ENCODE measurements around the gene CBFA2T2.

The CBFA2T2 gene

DNA sequence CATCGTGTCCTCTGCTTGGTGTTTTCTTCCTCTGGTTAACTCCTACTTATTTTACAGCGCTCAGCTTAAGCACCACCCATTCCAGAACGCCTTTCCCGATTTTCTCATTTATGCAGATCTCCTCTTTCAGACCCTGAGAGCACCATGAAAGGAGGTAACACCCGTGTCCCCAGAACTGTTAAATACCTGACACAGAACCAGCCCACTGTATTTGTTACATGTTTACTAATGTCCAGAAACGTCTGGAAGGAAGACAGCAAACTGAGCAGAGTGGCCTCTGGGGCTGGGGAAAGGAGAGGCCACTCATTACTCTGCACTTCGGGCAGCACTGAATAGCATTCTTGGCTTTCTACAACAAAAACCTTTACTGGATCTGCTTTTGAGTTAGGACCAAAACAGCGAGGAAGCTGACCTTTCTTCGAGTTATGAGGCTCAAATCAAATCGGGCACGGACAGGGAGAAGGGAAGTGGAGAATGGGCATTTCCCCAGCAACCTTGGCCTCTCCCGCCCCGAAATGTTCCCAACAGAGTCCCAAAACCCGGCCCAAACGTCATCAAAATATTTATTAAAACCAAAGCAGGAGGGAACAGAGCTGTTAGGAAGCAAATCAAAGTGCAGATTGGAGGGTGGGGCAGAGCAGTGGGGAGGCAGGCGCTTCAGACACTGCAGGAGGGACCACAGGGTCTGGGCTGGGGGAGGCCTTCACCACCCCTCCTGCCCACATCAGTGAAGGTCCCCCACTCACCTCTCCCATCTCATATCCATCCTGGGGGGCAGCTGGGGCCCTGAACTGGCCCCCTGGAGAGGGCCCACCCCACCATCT lies 185.5 kb downstream of the CBFA2T2 start:
- in situ Hi-C loops (cut with HindIII; ENCODE audit: low sequenced_read_pairs) = no loop called here

- in situ Hi-C loops (cut with HindIII; ENCODE audit: low sequenced_read_pairs) = no loop called here
These were observed 186.2 kb downstream of the CBFA2T2 start for GRCh38 chr20:33676121-33676520.

DNA sequence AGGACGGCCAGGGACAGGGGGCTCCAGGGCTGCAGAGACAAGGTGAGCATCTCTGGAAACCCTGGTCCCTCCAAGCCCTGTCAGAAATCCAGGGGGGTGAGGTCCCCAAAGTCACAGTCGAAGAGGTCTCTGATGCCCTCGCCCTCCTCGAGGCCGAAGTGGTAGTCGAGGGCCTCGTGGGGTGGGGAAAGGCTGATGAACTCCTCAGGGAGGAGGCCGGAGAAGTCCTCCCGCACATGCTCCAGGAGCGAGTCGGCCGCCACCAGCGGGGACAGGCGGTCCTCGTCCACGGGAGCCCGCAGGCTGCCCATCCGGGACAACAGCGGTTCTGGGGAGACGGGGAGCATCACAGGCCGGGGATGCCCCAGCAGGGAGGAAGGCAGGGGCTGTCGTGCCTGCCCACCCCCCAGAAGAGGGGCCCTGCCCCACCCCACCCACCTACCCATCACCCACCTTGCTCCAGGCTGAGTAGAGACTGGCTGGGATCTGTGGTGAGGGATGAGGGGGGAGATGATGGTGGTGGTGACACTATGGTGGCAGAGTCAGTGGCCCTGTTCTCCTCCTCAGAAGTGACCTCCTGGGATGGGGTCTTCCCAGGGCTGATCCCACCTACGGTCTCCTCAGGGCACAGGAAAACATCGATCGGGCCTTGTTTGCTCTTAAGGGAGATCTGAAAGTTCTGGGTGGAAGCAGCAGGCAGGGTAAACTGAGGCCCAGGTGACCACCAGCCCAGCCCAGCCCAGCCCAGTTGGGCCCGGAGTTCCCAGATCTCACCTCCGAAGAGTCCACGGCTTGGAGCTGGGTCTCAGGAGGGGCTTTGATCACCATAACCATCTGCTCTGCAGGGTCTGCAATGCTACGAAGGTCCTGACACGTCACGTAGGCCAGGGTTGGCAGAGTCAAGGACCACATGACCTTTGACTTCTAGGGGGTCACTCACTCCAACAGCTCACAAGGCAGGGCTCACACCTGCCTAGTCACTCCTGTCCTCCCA lies 187.1 kb downstream of the CBFA2T2 start:
- in situ Hi-C loops (cut with HindIII; ENCODE audit: low sequenced_read_pairs) = no loop called here

GRCh38 chr20:33677991-33678702 lies 188.3 kb downstream of the CBFA2T2 start:
- in situ Hi-C loops (cut with HindIII; ENCODE audit: low sequenced_read_pairs) = no loop called here

DNA sequence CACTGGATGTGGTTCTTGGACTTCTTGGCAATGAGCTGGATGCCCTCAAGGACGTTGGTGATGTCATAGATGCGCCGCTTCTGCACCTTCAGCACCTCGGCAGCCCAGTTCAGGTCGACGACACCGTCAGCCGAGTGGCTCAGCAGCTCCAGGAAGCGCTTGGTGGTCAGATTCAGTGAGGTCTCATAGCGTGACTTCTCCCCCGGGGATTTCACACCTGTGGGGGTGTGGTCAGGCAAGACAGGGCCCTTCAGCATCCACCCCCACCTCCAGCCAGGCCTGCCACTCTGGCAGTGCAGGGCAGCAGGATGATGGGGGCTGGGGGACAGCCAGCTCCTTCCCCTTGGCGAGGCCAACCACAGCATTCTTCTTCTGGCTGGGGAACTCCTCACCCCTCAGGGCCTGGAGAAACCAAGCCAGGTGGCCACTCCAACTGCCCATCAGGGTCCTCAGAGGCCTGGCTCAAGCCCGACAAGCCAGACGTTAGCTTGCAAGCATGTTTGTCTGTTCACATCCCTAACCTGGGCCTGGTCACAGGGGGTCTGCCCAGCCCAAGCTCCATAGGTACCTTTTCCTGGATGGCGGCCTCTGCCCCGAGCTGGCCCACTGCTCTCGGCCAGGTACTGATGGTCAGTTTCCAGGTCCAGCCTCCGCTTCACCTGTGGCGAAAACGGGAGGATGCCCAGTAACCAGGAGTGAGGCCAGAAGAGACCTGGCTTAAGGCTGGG lies 190.0 kb downstream of the CBFA2T2 start:
- in situ Hi-C loops (cut with HindIII; ENCODE audit: low sequenced_read_pairs) = no loop called here

DNA sequence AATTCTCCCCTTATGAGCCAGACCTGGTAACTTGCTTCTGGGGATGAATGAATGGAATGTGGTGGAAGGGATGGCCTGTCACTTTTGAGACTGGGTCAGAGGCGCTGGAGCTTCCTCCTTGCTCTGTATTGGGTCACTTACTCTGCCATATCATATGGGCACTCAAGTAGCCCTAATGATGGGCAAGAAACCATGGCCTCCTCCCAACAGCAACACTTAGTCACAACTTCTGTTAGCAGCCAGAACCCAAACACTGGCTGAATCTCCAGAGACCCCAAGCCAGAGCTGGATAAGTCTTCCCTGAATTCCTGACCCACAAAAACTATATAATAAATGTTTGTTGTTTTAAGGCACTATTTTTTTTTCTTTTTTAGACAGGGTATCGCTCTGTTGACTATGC lies 190.8 kb downstream of the CBFA2T2 start:
- in situ Hi-C loops (cut with HindIII; ENCODE audit: low sequenced_read_pairs) = no loop called here

GRCh38 chr20:33681288-33681687 lies 191.4 kb downstream of the CBFA2T2 start:
- in situ Hi-C loops (cut with HindIII; ENCODE audit: low sequenced_read_pairs) = no loop called here

DNA sequence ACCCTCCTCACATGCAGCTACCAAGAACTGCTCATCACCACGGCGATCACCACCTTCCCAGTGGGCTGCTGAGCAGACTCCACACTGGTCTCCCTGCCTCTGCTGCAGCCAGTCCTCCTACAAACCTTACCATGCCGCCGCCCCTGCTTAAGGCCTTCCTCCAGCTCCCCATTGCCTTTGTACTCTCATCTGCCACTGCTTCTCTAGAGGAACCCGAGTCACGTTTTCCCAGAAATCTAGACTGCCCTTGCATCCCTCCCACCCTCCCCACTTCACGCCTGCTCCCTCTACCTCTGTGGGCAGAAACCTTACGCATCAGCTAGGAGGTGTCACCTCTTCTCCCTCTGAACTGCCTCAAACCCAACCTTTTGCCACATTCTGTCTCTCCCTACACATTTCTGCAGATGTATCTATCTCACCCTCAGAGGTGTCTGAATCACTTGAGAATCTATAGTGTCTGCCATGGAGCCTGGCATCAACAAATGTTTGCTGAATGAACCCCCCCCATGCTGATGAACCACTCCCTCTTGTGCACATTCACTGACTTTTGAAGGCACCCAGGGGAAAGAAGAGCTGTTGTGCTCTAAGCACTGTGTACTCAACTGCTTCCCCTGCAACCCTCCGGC lies 191.9 kb downstream of the CBFA2T2 start:
- in situ Hi-C loops (cut with HindIII; ENCODE audit: low sequenced_read_pairs) = no loop called here

DNA sequence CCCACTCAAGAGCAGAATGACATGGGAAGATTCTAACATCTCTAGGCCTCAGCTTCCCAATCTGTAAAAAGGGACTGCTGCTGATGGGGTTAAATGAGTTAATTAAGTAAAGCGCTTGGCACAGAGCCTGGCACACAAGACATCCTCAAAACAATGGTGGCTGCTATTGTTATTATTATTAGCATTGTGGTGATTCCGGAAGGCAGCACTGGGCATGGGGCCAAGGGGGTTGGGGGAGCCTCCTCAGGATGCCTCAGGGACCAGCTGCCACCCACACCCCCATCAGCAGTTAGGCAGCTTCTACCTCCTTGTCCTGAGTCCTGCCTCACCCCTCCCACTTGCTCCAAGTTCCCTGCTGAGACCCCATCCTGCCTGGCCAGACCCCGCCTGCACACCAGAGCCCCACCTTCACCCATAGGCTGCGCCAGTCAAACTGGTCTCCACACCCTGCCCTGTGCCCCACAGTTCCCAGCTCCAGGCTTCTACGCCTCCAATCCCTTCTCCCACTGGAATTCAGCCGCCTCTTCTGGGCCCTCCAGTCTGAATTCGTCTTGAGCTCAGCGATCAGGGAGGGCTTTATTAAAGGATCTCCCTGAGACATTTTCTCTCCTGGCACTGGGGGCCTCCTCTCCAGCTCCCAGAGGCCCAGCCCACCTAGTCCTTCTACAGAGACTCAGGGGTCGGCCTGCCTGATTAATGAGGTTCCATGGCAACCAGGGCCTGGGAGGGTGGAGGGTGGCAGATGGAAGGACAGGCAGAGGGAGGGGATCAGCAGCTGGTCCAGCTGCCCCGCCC lies 194.8 kb downstream of the CBFA2T2 start:
- in situ Hi-C loops (cut with HindIII; ENCODE audit: low sequenced_read_pairs) = no loop called here

DNA sequence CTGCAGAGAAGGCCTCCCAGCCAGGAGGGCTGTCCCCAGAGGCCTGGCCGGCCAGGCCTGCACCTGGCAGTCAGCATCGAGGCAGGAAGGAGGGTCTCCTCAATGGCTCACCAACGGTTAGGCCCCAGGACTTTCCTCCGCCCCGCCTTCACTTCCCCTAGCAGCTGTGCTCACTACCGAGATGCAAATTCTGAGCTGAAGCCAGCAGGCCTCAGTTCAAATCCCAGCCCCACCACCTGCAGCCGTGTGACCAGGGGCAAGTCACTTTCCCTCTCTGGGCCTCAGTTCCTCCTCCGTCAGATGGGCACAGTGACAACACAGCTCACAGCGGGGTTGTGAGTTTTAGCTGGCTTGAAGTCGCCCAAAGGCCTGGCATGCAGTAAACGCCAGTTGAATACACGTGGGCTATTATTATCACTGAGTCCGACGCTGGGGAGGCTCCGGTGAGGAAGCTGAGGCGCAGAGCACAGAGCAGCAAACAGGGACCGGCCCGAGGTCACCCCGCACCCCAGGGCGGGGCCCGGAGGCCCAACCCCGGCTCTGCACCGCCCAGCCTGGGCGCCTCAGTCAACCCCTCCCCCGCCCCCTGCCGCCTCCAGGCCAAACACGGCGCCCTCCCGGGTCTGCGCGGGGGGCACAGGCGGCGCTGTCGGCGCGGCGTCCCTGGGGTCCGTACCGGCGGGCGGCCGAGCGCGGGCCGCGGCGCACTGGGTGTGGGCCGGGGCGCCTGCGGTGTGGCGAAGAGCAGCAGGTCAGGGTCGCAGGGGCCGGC lies 195.6 kb downstream of the CBFA2T2 start:
- in situ Hi-C loops (cut with HindIII; ENCODE audit: low sequenced_read_pairs) = no loop called here

- in situ Hi-C loops (cut with HindIII; ENCODE audit: low sequenced_read_pairs) = no loop called here
These were observed 196.4 kb downstream of the CBFA2T2 start, which contains the start of gene E2F1 for GRCh38 chr20:33686100-33686983. E2F1 (minus strand) TSS chr20:33686385; CDS start chr20:33686264, 121 bp downstream.

DNA sequence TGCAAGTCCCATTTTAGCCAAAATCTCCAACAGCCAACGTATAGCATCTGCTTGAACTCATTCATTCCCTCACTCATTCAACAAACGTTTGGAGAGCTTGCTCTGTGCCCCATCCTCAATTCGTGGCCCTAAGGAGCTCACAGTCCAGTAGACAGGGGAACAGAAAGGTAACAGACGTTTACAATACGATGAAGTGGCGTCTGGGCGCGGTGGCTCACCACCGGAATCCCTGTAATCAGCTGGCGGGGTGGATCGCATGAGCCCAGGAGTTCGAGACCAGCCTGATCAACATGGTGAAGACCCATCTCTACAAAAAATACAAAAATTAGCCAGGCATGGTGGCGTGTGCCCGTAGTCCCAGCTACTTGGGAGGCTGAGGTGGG lies 197.1 kb downstream of the CBFA2T2 start:
- in situ Hi-C loops (cut with HindIII; ENCODE audit: low sequenced_read_pairs) = no loop called here

DNA sequence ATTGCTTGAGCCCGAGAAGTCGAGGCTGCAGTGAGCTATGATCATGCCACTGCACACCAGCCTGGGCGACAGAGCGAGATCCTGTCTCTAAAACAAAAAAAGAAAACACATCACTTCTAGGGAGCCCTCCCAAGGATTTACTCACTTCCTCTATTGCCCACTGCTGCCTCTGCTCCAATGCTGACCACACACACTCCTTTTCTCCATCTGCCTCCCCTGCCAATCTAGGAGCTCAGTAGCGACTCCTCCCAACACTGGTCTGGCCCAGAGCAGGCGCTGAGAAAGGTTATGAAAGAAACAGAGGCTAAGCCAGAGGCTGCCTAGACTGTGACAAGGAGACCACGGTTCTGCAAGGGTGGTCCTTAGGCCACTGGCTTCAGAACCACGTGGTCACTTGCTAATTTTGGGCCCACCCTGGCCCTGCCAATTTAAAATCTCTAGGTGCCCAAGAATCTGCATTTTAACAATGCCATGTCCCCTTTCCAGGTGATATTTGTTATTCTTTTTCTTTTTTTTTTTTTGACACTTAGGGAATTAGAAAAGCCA lies 197.5 kb downstream of the CBFA2T2 start:
- in situ Hi-C loops (cut with HindIII; ENCODE audit: low sequenced_read_pairs) = no loop called here

DNA sequence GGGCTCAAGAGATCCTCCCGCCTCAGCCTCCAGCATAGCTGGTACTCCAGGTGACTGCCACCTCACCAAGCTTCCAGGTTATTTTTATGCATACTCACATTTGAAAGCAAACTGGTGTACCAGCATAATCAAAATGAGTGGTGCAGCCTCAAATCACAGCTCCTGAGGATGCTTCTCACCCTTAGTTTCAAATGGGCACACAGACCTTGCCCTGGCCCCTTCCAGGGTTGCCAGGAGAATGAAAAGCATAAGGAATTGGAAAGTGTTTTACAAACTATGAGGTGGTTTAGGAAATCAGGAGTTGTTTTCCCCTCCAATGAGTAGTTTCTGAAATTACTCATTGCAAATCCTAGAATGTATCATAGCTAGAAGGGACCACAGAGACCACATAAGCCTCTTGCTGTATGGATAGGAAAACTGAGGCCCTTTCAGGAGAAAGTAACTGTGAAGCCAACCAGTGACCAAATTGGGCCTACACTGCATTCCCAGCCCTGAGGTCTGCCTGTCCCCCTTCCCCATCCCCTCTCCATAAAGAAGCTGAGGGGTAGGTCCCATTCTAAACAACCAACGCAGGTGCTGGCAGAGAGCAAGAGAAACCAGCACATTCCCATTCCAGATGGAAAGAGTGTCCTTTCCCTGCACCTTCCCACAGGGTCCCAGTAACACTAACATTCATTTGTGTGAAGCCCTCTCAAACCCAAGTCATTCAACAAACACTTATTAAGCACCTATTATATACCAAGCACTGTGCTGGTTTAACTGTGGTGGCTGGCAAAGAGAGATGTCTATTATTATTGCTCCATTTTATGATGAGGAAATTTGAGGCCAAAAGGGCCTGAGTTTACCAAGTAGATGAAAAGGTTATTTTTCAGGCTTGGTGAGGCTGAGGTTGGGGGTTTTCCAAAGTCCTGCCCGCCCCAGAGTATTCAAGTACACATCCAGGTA lies 198.4 kb downstream of the CBFA2T2 start:
- in situ Hi-C loops (cut with HindIII; ENCODE audit: low sequenced_read_pairs) = no loop called here

DNA sequence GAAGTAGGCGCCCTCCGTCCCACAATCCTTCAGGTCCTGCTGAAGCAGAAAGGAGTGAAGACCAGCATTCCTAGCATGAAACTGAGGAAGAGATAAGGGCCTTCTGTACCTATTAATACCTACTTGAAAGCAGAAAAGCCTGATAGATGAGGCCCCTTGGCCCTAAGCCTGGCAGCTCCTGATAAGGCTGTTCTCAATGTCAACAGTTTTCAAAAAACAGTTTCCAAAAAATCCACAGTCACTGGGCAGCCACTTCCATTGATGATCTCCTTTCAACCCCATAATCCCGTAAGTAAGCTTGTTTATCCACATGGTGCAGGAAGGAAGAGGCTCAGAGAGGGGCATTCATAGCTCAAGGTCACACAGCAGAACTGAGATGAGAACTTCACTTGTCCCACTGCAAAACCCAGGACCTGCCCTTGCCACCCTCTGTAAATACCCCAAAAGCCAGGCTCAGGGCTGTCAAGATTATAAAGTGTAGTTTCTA lies 199.1 kb downstream of the CBFA2T2 start:
- in situ Hi-C loops (cut with HindIII; ENCODE audit: low sequenced_read_pairs) = no loop called here

DNA sequence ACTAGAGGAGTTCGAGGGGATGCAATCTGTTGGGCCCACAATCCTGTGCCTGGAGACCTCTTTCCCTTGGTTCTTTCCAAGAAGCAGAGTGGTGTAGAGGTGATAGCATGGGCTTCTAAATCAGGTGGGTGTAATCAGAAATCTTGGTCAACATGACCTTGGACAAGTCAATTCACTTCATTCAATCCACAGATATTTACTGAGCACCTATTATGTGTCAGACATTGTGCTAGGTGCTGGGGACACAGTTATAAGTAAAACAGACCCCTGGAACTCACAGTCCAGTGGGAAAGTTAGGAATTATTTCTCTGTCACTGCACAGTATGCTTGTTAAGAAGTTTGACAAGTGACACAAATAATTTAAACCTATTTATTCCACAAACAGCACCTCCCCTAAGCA lies 199.6 kb downstream of the CBFA2T2 start:
- in situ Hi-C loops (cut with HindIII; ENCODE audit: low sequenced_read_pairs) = no loop called here

All from DLD1 (cell line).